Measurements from ENCODE around the gene OGFOD3. TPM values are rescaled to one million over a fixed set of nuclear protein-coding genes. Genes with fewer than 3 reads are reported as not detected.
"Not testable (repeated sequence)": the region's sequence is repeated elsewhere in the genome, so short reads cannot be mapped to it uniquely, and the experiment has no call there.

Gene OGFOD3
- total RNA-seq, 1 donor from 2014 or later: 35.6 TPM

GRCh38 chr17:82461827-82462524 lies 43.6 kb upstream of the OGFOD3 start:
- TF ChIP-seq, protein P1, sequence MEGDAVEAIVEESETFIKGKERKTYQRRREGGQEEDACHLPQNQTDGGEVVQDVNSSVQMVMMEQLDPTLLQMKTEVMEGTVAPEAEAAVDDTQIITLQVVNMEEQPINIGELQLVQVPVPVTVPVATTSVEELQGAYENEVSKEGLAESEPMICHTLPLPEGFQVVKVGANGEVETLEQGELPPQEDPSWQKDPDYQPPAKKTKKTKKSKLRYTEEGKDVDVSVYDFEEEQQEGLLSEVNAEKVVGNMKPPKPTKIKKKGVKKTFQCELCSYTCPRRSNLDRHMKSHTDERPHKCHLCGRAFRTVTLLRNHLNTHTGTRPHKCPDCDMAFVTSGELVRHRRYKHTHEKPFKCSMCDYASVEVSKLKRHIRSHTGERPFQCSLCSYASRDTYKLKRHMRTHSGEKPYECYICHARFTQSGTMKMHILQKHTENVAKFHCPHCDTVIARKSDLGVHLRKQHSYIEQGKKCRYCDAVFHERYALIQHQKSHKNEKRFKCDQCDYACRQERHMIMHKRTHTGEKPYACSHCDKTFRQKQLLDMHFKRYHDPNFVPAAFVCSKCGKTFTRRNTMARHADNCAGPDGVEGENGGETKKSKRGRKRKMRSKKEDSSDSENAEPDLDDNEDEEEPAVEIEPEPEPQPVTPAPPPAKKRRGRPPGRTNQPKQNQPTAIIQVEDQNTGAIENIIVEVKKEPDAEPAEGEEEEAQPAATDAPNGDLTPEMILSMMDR (conservative IDR thresholded peaks at IDR 0.05): no peak
- H3K4me3 Mint-ChIP-seq: peak overlapping the region; percentile 49
- H3K9me3 Mint-ChIP-seq: peaks cover 3% of the 10 kb centered on the region
- no peak for DNase-seq (ENCODE audit: low read depth, low spot score)
- no peaks in the 10 kb centered on the region for H3K27me3 Mint-ChIP-seq (ENCODE audit: low read depth)
- peaks cover 16% of the 10 kb centered on the region for H3K4me1 Mint-ChIP-seq
- peaks cover 8% of the 10 kb centered on the region for H3K36me3 Mint-ChIP-seq (ENCODE audit: low read depth)
- no peak overlapping the region for H3K27ac Mint-ChIP-seq (ENCODE audit: unreplicated experiment)

DNA sequence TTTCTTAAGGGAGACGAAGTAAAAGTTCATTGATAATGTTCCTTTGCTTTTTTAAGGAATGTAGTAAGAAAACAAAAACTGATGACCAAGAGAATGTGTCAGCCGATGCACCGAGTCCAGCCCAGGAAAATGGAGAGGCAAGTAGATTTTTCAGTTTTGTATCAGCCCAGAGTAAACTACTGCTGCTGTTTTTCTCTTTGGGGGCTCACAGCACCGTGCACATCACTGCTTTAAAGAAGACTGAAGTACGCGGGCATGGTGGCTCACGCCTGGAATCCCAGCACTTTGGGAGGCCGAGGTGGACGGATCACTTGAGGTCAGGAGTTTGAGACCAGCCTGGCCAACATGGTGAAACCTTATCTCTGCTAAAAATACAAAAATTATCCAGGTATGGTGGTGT lies 41.5 kb upstream of the OGFOD3 start:
- not testable (repeated sequence) for H3K27ac Mint-ChIP-seq (ENCODE audit: unreplicated experiment); H3K36me3 Mint-ChIP-seq (ENCODE audit: low read depth); H3K27me3 Mint-ChIP-seq (ENCODE audit: low read depth); DNase-seq (ENCODE audit: low read depth, low spot score); H3K9me3 Mint-ChIP-seq
- peaks cover 17% of the 10 kb centered on the region for H3K4me1 Mint-ChIP-seq
- H3K4me3 Mint-ChIP-seq: peak overlapping the region; percentile 95

DNA sequence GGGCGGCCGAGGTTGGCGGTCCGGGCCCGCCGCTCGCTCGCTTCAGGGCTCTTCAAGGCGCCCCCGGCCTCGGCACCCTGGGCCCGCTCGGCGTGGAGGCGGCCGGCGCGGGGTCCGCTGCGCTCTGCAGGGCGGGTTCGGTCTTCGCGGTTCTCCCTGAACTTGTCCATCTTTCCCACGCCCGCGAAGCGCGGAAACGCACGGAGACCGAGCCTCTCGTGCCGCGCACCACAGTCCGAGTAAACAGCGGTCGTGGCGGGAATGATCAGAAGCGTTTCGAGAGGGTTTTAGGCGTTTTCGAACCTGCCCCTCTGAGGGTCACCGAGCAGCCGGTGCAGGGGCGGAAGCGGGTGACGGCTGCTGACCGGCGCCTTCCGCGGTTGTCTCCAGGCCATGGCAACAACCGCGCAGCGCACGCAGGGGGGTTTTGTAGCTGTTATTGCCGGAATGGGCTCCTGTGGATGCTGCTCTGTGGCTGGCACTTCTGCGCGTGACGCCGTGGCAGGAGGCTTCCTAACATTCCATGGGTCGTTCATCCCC lies 40.6 kb upstream of the OGFOD3 start:
- peak; percentile 22 for DNase-seq (ENCODE audit: low read depth, low spot score)
- Mint-ChIP-seq H3K4me1 (peaks cover 17% of the 10 kb centered on the region), H3K9me3 (peaks cover 3% of the 10 kb centered on the region), H3K36me3 (ENCODE audit: low read depth) (peaks cover 6% of the 10 kb centered on the region), H3K4me3 (peak overlapping the region; percentile 95), H3K27me3 (ENCODE audit: low read depth) (no peaks in the 10 kb centered on the region), H3K27ac (ENCODE audit: unreplicated experiment) (peak overlapping the region; percentile 83)
- TF ChIP-seq, protein P1 (conservative IDR thresholded peaks at IDR 0.05): no peak

- Mint-ChIP-seq H3K27ac (ENCODE audit: unreplicated experiment) (peak within 1 kb of the TSS; percentile 83), H3K9me3 (peaks cover 3% of the 10 kb centered on the region), H3K4me1 (peaks cover 17% of the 10 kb centered on the region), H3K36me3 (ENCODE audit: low read depth) (peaks cover 7% of the 10 kb centered on the region), H3K4me3 (peak within 1 kb of the TSS; percentile 95), H3K27me3 (ENCODE audit: low read depth) (no peaks in the 10 kb centered on the region)
- TF ChIP-seq, protein P1 (conservative IDR thresholded peaks at IDR 0.05): no peak
- DNase-seq (ENCODE audit: low read depth, low spot score): peak; percentile 91
These were observed 39.9 kb upstream of the OGFOD3 start, which contains the start of gene NARF for GRCh38 chr17:82458179-82458884. Gene NARF, plus strand, starts transcription at chr17:82458741. Its CDS starts 63 bp downstream, at chr17:82458804.

GRCh38 chr17:82457929-82458178 lies 39.5 kb upstream of the OGFOD3 start:
- peaks cover 7% of the 10 kb centered on the region for H3K36me3 Mint-ChIP-seq (ENCODE audit: low read depth)
- H3K9me3 Mint-ChIP-seq: peaks cover 3% of the 10 kb centered on the region
- no peak for DNase-seq (ENCODE audit: low read depth, low spot score)
- peak overlapping the region; percentile 86 for H3K4me3 Mint-ChIP-seq
- TF ChIP-seq, protein P1 (conservative IDR thresholded peaks at IDR 0.05): no peak
- H3K27me3 Mint-ChIP-seq (ENCODE audit: low read depth): no peaks in the 10 kb centered on the region
- peak overlapping the region; percentile 36 for H3K27ac Mint-ChIP-seq (ENCODE audit: unreplicated experiment)
- peaks cover 17% of the 10 kb centered on the region for H3K4me1 Mint-ChIP-seq
